NOMO-1 treated with DMSO at 0.1 percent for 48 hours (cell line): ENCODE data around the gene SLC30A1.
A peak's percentile ranks its signal among the peaks of the same experiment; 100 is the strongest.
"Not testable (repeated sequence)": the region's sequence is repeated elsewhere in the genome, so short reads cannot be mapped to it uniquely, and the experiment has no call there.

Source experiments
- DNase-seq: peaks from one replicate; lab custom pipeline; 2025; ENCODE audit not compliant: unreplicated experiment; lab: John Stamatoyannopoulos, UW

Gene SLC30A1

GRCh38 chr1:211548321-211549091, 30.5 kb downstream of the SLC30A1 start:
- DNase-seq, result no peak

DNA sequence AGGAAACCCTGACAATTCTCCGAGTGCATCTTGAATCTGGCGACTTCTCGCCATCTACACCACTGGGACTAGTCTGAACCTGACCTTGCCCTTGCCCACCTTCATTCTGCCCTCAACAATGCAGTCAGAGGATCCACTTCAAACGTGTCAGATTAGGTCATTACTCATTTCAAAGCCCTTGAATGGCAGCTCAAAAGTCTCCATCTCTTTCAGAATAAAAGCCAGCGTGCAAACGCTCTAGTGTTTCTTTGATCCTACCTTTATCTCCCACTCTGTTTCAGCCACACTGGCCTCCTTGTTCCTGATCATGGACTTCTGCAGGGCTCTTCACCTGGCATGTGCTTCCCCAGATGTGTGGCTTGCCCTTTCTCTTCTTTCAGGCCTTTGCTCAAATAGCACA, 31.3 kb downstream of the SLC30A1 start:
- DNase-seq, result no peak

DNA sequence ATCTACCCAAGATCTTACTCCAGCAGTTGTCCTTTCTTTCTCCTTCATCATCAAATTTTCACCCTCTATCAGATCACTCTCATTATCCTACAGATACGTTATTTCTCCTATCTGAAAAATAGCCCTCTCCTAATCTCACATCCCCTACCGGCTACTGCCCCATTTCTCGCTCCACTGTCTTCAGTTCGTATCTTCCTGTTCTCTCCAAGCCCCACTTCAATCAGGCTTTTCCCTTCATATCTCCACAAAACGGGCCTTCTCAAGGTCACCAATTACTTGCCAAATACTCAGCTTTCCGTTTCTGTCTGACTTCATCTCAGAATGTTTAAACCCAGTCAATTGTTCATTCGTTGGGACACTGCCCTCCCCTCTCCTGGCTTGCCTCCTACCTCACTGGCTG, 32.4 kb downstream of the SLC30A1 start:
- no peak for DNase-seq

- no peak for DNase-seq
These were observed 35.9 kb downstream of the SLC30A1 start for GRCh38 chr1:211543025-211543424.

GRCh38 chr1:211541720-211542477, 37.1 kb downstream of the SLC30A1 start:
- DNase-seq, result no peak

GRCh38 chr1:211541278-211541677, 37.7 kb downstream of the SLC30A1 start:
- DNase-seq, result no peak

DNA sequence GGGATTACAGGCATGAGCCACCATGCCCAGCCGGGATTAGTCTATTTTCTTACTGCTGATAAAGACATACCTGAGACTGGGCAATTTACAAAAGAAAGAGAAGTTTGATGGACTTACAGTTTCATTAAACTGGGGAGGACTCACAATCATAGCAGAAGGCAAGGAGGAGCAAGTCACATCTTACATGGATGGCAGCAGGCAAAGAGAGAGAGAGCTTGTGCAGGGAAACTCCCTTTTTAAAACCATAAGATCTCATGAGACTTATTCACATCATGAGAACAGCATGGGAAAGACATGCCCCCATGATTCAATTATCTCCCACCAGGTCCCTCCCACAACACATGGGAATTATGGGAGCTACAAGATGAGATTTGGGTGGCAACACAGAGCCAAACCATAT, 38.1 kb downstream of the SLC30A1 start:
- DNase-seq, result not testable (repeated sequence)

- no peak for DNase-seq
These were observed 40.7 kb downstream of the SLC30A1 start for GRCh38 chr1:211538287-211538686.

- DNase-seq, result no peak
These were observed 41.7 kb downstream of the SLC30A1 start for GRCh38 chr1:211537253-211537652.

GRCh38 chr1:211536606-211537005, 42.4 kb downstream of the SLC30A1 start:
- no peak for DNase-seq

DNA sequence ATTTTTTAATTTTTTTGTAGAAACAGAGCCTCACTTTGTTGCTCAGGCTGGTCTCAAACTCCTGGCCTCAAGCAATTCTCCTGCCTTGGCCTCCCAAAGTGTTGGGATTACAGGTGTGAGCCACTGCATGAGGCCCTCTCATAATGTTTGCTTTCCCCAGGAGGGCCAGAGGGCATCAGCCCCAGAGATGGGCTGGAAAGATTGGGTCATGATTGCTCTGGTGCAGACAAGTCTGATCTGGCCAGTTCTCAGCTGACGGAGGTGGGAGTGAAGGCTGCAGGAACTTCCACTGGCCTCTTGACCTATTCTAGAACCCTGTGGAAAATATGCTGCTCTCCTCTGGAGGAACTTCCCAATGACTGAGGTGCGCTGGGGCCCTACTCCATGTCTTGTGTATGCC, 43.6 kb downstream of the SLC30A1 start:
- no peak for DNase-seq

DNA sequence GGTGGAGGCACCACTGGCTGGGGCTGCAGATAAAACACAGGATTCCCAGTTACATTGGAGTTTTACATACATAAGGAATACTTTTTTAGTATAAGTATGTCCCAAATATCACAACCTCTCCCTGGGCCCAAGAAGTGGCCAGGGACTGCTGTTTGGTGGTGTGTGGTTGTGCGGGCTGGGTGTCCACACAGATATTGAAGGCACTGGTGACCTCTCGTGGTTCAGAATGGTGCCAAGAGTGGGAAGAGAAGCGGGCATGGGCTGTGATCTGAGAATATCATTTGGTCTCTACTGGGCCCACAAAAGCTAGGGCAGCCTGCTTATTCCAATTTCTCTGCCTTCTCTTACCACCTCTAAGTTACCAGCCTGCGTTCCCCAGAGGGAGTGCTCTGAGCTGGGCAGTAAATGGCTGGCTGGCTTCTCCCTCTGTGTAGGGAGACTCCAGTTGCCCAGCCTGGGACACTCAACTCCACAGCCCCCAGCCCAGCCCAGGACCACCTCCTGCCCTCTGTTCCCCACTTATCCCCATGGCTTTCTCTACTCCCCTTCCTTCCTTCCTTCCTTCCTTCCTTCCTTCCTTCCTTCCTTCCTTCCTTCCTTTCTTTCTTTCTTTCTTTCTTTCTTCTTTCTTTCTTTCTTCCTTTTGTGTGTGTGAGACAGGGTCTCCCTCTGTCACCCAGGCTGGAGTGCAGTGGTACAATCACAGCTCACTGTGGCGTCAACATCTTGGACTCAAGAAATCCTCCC, 44.2 kb downstream of the SLC30A1 start:
- DNase-seq, result no peak

- no peak for DNase-seq
These were observed 46.9 kb downstream of the SLC30A1 start for GRCh38 chr1:211532088-211532444.

DNA sequence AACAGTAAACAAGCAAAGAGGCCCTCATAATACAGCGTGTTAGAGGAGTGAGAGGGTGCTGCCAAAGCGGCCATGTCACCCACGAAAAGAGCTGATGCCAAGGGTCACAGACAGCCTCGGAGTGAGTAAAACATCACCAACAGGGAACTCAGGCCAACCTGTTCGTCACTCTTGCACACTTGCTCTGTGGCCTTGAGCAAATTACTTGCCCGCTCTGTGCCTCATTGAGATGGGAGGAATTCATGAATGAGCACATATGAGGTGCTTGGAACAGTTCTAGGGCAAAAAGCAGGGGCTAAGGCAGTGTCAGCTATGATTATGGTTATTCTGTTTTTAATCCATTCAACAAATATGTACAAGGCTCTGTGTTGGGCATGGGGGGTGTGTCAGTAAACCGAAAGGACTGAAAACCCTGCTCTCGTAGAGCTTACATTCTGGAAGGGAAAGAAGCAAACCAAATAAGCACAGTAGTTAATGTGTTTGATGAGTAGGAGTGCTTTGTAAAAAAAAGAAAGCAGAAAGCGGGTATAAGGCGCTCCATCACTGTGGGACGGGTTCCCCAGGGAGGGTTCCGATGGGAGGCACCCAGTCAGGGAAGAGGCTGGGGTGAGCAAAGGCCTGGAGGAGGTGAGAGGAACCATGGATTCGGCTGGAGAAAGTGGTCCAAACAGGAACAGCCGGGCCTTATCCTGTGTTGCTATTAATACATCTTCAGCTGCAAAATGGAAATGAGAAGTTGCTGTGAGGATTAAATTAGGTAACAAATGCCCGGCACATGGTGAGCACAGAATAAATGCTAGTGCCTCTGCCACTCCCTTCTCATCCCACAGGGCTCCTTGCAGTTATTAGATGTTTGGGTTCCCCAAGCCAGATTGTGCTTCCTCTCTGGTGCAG, 47.5 kb downstream of the SLC30A1 start:
- DNase-seq, result peak; percentile 5

DNA sequence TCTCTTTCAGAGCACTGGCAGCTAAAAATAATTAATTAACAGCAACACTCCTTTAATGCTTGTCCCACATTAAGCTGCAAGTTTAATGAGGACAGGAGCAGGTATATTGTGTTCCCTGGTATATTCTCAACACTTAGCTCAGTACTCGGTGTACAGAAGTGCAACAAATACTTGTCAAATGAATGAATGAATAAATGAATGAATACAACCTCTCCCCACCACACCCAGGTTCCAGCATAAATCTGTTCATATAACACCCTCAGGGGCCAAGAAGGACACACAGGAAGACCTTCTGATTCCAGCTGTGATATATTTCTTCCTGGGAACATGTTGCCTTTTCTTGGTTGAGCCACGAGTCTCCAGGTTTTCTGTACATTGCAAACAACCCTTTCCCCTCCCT, 48.9 kb downstream of the SLC30A1 start:
- DNase-seq, result no peak

GRCh38 chr1:211529453-211529852, 49.5 kb downstream of the SLC30A1 start:
- DNase-seq, result no peak

DNA sequence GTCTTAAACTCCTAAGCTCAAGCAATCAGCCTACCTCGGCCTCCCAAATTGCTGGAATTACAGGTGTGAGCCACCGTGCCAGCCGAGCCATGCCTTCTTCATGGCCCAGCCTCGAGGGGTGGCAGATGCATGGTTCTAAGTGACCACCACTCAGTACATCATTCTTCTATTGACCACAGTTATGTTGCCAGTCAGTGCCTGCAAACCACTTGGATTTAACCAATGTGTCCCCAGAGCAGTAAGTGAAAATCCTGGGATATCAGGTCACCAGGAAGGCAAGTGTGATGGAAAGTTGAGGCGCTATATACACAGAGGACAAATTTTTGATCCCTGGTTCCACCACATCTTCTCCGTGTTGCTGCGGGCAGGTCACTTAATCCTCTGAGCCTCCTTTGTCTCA, 50.0 kb downstream of the SLC30A1 start:
- DNase-seq, result no peak

DNA sequence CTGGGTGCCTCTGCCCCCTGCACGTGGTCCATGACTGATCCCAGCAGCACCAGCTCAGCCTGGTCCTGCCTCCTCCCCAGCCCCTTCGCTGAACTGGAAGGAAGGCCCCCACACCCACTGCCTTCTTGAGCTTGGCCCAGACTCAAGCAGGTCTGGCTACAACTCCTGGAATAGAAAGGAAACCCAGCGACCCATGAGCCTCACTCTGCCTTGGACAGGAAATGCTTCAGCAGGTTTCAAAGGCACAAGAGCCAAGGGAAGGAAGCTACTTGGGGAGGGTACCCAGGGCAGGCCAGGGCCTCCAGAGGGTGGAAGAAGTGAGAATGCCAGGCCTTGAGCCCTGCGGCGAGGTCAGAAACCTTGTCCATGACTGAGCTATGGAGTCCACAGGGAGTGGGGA, 51.1 kb downstream of the SLC30A1 start:
- DNase-seq, result no peak

DNA sequence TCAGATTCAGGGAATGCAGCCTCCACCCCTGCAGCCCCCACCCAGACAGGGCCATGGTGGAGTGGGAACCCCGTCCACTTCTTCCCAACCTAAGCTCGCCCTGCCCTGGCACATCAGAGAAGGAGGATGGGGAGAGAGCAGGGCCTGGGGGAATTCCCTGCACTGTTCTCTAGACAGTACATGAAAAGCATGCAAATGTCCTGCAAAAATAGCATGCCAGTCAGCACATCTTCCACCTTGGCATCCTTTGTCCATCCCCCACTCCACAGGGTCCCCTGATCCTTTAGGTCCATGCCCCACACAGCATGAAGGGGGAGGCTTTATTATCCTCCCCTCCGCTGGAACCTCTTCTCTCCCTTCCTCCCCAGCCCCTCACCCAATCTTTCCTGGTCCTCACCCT, 52.0 kb downstream of the SLC30A1 start:
- DNase-seq, result no peak

GRCh38 chr1:211526101-211526500, 52.9 kb downstream of the SLC30A1 start:
- DNase-seq, result no peak

DNA sequence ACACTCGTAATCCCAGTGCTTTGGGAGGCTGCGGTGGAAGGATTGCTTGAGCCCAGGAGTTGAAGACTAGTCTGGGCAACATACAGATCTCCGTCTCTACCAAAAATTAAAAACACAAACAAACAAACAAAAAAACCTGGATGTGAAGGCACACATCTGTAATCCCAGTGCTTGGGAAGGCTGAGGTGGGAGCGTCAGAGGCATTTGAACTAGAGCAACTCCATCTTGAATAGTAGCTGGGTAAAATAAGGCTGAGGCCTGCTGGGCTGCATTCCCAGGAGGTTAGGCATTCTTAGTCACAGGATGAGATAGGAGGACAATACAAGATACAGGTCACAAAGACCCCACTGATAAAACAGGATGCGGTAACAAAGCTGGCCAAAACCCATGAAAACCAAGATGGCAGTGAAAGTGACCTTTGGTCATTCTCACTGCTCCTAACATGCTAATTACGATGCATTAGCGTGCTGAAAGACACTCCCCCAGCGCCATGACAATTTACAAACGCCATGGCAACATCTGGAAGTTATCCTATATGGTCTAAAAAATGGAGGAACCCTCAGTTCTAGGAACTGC, 53.8 kb downstream of the SLC30A1 start:
- DNase-seq, result no peak
